HCT116 (cell line): ENCODE measurements around the gene EN2.

Experiments used
- ELF1 ChIP-seq: IDR thresholded peaks from 2 replicates; pipeline ENCODE4 v1.6.1; 2012; ENCODE audit warnings: low read depth, borderline replicate concordance
- MAX ChIP-seq: IDR thresholded peaks from 2 replicates; pipeline ENCODE4 v1.6.1; 2012
- POLR2A ChIP-seq: IDR thresholded peaks from 2 replicates; pipeline ENCODE4 v1.7.0; 2011; ENCODE audit warnings: borderline replicate concordance; ENCODE audit not compliant: insufficient read depth, insufficient read length; ENCODE audit errors: extremely low read depth
- POLR2AphosphoS5 ChIP-seq: IDR thresholded peaks from 2 replicates; pipeline ENCODE4 v1.6.1; 2011; ENCODE audit warnings: mild to moderate bottlenecking, low read depth, low read length, moderate library complexity
- ZFX ChIP-seq: fragments of 450-650 bp; IDR thresholded peaks from 2 replicates; pipeline ENCODE4 v1.6.1; 2017
- TF ChIP-seq, protein P1 (sequence below): IDR thresholded peaks from 2 replicates; pipeline ENCODE4 v1.6.1; 2012; ENCODE audit warnings: low read depth
- TF ChIP-seq, protein P2 (sequence below), 3 experiments: fragments of 200-600 bp in 1 of 3; sonication (generic) in 1 of 3; IDR thresholded peaks in 2 of 3; conservative IDR thresholded peaks in 1 of 3; 2 replicates each; pipeline ENCODE4 v1.5.1; 2012 to 2017; ENCODE audit warnings: low read depth in 2 of 3, low read length in 2 of 3, antibody characterized with exemption in 1 of 3, borderline replicate concordance in 1 of 3, control low read depth in 1 of 3, mild to moderate bottlenecking in 1 of 3, mixed read lengths in 1 of 3, mixed run types in 1 of 3, moderate library complexity in 1 of 3; ENCODE audit not compliant: insufficient read depth in 1 of 3

- TF ChIP-seq ZFX (no peak), POLR2A (no peak), MAX (no peak), ELF1 (no peak), POLR2AphosphoS5 (no peak)
- TF ChIP-seq, protein P1, sequence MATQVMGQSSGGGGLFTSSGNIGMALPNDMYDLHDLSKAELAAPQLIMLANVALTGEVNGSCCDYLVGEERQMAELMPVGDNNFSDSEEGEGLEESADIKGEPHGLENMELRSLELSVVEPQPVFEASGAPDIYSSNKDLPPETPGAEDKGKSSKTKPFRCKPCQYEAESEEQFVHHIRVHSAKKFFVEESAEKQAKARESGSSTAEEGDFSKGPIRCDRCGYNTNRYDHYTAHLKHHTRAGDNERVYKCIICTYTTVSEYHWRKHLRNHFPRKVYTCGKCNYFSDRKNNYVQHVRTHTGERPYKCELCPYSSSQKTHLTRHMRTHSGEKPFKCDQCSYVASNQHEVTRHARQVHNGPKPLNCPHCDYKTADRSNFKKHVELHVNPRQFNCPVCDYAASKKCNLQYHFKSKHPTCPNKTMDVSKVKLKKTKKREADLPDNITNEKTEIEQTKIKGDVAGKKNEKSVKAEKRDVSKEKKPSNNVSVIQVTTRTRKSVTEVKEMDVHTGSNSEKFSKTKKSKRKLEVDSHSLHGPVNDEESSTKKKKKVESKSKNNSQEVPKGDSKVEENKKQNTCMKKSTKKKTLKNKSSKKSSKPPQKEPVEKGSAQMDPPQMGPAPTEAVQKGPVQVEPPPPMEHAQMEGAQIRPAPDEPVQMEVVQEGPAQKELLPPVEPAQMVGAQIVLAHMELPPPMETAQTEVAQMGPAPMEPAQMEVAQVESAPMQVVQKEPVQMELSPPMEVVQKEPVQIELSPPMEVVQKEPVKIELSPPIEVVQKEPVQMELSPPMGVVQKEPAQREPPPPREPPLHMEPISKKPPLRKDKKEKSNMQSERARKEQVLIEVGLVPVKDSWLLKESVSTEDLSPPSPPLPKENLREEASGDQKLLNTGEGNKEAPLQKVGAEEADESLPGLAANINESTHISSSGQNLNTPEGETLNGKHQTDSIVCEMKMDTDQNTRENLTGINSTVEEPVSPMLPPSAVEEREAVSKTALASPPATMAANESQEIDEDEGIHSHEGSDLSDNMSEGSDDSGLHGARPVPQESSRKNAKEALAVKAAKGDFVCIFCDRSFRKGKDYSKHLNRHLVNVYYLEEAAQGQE = no peak
- TF ChIP-seq, protein P2, sequence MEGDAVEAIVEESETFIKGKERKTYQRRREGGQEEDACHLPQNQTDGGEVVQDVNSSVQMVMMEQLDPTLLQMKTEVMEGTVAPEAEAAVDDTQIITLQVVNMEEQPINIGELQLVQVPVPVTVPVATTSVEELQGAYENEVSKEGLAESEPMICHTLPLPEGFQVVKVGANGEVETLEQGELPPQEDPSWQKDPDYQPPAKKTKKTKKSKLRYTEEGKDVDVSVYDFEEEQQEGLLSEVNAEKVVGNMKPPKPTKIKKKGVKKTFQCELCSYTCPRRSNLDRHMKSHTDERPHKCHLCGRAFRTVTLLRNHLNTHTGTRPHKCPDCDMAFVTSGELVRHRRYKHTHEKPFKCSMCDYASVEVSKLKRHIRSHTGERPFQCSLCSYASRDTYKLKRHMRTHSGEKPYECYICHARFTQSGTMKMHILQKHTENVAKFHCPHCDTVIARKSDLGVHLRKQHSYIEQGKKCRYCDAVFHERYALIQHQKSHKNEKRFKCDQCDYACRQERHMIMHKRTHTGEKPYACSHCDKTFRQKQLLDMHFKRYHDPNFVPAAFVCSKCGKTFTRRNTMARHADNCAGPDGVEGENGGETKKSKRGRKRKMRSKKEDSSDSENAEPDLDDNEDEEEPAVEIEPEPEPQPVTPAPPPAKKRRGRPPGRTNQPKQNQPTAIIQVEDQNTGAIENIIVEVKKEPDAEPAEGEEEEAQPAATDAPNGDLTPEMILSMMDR (IDR thresholded peaks at IDR 0.05 in 2 of 3, conservative IDR thresholded peaks at IDR 0.05 in 1 of 3; ENCODE audit: borderline replicate concordance in 1 of 3, insufficient read depth in 1 of 3, low read depth in 2 of 3, low read length in 2 of 3) = no peak
These were observed 47.5 kb downstream of the EN2 start for GRCh38 chr7:155505422-155505793.
